DND-41 (cell line): Measurements from ENCODE around the gene KLF5.

ENCODE experiments used
- CTCF ChIP-seq: IDR thresholded peaks from 2 replicates; pipeline ENCODE4 v1.5.1; 2012; ENCODE audit warnings: borderline replicate concordance, low read length, moderate library complexity, mild to moderate bottlenecking; ENCODE audit not compliant: poor library complexity, severe bottlenecking; ENCODE audit errors: extremely low read depth
- EZH2 ChIP-seq: IDR thresholded peaks from 3 replicates; pipeline ENCODE4 v1.6.1; 2012; ENCODE audit warnings: borderline replicate concordance, low read depth, mild to moderate bottlenecking, moderate library complexity, low read length, inconsistent platforms; ENCODE audit not compliant: severe bottlenecking

GRCh38 chr13:73038064-73038463 is 20.7 kb upstream of the KLF5 start:
- TF ChIP-seq CTCF (no peak), EZH2 (no peak)
